Testis (tissue), 2 donors: ENCODE data around the gene CCDC149.

Experiments
- CTCF ChIP-seq, 3 experiments: fragments of 450-650 bp in 2 of 3; fragments of 200-600 bp in 1 of 3; sonication (generic) in 1 of 3; IDR thresholded peaks; one replicate each; pipeline ENCODE4 v1.5.1; 2016 to 2019; ENCODE audit warnings: antibody characterized with exemption in 3 of 3, mild to moderate bottlenecking in 2 of 3, moderate library complexity in 1 of 3
- POLR2A ChIP-seq: fragments of 450-650 bp; IDR thresholded peaks from one replicate; pipeline ENCODE4 v1.6.1; 2017; ENCODE audit warnings: antibody characterized with exemption, mild to moderate bottlenecking, moderate library complexity

- no peak for TF ChIP-seq CTCF (IDR thresholded peaks at IDR 0.05)
- TF ChIP-seq POLR2A, result no peak
Measured at GRCh38 chr4:24840362-24840761, 72.5 kb downstream of the CCDC149 start.
